ENCODE results near the gene PLEKHA7.

- no peak for TF ChIP-seq CTCF (IDR thresholded peaks at IDR 0.05)
- TF ChIP-seq POLR2A (IDR thresholded peaks at IDR 0.05) = no peak
Measured at GRCh38 chr11:16987205-16987568, 27.0 kb downstream of the PLEKHA7 start.

All from right lobe of liver (tissue), 4 donors.